GM12873 (cell line): Measurements from ENCODE around the gene NEGR1.

Source experiments
- TF ChIP-seq, protein P1 (sequence below): IDR thresholded peaks from 2 replicates; pipeline ENCODE4 v1.5.1; 2012; ENCODE audit warnings: low read depth, mild to moderate bottlenecking, moderate library complexity, low read length, control low read depth; ENCODE audit not compliant: insufficient read depth; ENCODE audit errors: missing control alignments

NEGR1 gene

GRCh38 chr1:71921204-71921603, 361.1 kb downstream of the NEGR1 start:
- TF ChIP-seq, protein P1, sequence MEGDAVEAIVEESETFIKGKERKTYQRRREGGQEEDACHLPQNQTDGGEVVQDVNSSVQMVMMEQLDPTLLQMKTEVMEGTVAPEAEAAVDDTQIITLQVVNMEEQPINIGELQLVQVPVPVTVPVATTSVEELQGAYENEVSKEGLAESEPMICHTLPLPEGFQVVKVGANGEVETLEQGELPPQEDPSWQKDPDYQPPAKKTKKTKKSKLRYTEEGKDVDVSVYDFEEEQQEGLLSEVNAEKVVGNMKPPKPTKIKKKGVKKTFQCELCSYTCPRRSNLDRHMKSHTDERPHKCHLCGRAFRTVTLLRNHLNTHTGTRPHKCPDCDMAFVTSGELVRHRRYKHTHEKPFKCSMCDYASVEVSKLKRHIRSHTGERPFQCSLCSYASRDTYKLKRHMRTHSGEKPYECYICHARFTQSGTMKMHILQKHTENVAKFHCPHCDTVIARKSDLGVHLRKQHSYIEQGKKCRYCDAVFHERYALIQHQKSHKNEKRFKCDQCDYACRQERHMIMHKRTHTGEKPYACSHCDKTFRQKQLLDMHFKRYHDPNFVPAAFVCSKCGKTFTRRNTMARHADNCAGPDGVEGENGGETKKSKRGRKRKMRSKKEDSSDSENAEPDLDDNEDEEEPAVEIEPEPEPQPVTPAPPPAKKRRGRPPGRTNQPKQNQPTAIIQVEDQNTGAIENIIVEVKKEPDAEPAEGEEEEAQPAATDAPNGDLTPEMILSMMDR = no peak

GRCh38 chr1:71920556-71920955, 361.8 kb downstream of the NEGR1 start:
- TF ChIP-seq, protein P1 = no peak

GRCh38 chr1:71919811-71920509, 362.4 kb downstream of the NEGR1 start:
- TF ChIP-seq, protein P1 = no peak

GRCh38 chr1:71918630-71919029, 363.7 kb downstream of the NEGR1 start:
- TF ChIP-seq, protein P1 = no peak

GRCh38 chr1:71916894-71917293, 365.4 kb downstream of the NEGR1 start:
- TF ChIP-seq, protein P1 = no peak

GRCh38 chr1:71914626-71915025, 367.7 kb downstream of the NEGR1 start:
- TF ChIP-seq, protein P1 = no peak

DNA sequence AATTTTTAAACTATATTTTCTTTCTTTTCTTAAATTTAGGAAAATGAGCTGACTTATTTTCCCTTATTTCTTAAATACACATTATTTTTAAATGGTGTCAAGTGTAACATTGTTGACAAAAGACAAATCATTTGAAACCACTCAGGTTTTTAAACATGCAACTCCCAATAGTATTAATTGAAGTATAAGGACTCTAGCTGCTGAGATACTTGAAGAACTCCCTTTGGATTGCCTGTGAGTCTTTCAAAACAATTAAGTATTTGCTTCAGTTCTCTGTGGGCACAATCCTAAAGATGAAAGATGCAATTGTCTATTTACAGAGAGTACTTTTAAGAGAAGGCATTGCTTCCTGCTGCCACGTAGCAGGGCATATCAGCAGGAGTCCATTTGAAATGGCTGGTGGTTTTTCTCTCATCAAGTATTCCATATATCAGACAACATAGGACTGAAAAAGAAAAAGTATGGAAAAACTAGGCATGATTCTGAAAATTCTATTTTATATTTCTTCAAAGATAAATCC, 373.4 kb downstream of the NEGR1 start:
- TF ChIP-seq, protein P1 = no peak
